Activated CD8-positive, alpha-beta memory T cell treated with anti-CD3 and anti-CD28 coated beads, Interleukin-2, amount 50 U/mL, for 1 hour (primary cell): ENCODE results near the gene OR56B1.
"Not testable (repeated sequence)": the region's sequence is repeated elsewhere in the genome, so short reads cannot be mapped to it uniquely, and the experiment has no call there.

Experiments
- DNase-seq: peaks from one replicate; pipeline ENCODE4 v3.0.0-alpha.2; 2020; ENCODE audit errors: extremely low read depth

Gene OR56B1, protein sequence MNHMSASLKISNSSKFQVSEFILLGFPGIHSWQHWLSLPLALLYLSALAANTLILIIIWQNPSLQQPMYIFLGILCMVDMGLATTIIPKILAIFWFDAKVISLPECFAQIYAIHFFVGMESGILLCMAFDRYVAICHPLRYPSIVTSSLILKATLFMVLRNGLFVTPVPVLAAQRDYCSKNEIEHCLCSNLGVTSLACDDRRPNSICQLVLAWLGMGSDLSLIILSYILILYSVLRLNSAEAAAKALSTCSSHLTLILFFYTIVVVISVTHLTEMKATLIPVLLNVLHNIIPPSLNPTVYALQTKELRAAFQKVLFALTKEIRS

DNA sequence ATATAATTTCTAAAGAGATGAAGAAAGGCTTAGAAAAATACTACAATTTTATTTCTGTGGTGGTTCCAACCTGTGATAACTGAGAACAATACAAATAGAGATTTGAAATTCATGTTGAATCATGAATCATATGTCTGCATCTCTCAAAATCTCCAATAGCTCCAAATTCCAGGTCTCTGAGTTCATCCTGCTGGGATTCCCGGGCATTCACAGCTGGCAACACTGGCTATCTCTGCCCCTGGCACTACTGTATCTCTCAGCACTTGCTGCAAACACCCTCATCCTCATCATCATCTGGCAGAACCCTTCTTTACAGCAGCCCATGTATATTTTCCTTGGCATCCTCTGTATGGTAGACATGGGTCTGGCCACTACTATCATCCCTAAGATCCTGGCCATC lies at the start of gene OR56B1:
Gene OR56B1, plus strand, starts transcription at position 53 of the 400 bp plus-strand sequence. Its CDS starts 69 bp downstream, at position 122.
- no peak for DNase-seq

DNA sequence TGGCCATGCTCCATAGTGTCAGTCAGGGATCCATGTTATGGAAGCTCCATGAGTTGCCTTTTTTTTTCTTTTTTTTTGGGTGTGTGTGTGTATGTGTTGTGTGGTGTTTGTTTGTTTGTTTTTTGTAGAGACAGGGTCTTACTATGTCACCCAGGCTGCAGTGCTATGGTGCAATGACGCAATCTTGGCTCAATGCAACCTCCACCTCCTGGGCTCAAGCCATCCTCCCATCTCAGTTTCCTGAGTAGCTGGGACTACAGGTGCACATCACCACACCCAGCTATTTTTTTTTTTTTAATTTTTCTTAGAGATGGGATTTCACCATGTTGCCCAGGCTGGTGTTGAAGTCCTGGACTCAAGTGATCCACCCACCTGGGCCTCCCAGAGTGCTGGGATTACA lies 47.8 kb upstream of the OR56B1 start:
- no peak for DNase-seq

DNA sequence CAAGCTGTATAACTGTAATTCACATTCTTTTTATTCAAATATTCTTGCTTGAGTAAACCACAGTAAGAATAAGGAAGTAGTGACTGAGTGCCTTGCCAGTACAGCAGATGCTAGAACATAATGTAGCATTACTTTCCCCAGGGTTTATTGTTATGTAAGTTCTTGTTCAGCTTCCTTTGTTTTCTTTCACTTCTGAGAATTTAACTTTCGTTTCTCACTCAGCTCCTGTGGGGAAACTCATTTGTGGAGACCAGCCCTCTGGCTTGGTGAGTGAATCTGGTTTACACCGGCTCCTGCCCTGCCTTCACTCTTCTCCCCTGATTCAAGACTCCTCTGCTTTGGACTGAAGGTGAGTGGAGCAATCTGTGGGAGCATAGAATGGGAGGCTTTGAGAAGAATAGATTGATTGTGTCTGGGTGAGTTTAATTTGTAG lies 46.7 kb upstream of the OR56B1 start, which contains the start of gene TRIM22:
Gene TRIM22, plus strand, starts transcription at position 240 of the 433 bp plus-strand sequence. CDS start 6,443 bp downstream, outside the sequence.
- no peak for DNase-seq

DNA sequence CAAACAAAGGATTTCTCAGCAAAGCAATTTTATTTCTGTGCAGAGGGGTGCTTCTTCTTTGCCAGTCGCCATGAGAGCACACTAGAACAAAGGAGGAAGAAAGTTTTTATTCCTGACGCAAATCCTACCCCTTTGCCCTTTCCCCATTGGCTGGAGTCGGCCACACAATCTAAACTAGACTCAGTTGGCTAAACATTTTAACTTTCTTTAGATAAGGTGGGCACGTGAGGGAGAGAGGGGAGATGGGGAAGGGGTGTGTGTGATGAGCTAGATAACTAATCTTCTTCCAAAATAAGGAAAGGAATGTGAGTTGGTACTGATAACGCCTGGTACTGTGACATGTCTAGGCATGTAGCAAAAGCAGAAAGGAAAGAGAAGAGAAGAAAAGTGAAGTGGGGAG lies 46.0 kb upstream of the OR56B1 start:
- DNase-seq = no peak

DNA sequence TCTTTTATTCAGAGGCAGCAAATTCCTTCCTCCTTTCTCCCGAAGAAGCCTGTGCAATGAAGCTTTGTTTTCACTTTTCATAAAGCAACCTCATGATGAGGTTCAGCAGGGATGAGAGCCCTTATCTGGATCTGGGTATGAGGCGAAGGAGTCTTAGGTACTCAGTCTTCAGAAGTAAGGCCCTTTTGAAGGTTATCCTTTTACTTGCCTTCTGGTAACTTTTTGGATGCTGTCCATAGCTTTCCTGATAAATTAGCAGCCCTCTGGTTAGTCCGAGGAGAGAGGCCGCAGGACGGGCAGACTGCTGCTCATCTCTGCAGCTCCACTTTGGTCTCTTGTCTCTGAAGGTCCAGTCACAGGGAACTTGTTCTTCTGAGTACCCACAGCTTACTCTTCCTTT lies 45.5 kb upstream of the OR56B1 start:
- DNase-seq = no peak

DNA sequence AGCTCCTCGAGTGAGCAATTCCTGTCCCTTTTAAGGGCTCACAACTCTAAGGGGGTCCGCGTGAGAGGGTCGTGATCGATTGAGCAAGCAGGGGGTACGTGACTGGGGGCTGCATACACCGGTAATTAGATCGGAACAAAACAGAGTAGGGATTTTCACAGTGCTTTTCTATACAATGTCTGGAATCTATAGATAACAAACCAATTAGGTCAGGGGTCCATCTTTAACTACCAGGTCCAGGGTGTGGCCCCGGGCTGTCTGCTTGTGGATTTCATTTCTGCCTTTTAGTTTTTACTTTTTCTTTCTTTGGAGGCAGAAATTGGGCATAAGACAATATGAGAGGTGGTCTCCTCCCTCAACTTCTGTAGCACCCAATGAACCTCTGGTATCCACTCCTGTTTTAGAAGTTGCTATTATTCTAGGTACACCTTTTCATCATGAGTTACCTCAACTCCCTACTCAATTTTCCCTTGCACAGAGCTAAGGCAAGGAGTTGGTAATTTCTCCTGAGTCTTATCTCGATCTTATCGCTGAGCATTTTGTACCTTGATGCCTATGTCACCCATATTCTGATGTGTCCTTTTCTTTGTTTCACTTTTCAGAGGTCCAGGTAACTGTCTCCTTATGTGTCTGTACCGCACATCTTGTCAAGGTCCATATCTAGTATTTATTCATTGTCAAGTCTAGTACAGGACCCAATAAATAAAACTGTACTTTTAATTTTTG lies 44.8 kb upstream of the OR56B1 start:
- DNase-seq = not testable (repeated sequence)

DNA sequence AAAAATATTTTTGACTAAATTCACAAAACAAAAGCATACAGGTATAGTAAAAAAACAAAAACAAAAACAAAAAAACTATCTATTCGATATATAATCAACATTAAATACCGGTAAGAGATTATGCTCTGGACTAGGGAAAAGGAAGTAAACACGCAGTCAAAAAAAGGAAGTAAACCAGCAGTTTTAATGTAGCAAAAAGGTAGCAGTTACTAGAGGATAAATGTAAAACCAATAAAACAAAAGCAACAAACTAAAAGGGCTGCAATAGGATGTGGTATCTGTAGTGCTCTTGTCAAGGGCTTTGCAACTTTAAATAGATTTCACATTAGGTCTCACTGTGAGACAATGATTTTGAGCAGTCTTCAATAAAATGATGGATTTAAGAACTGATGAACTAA lies 44.3 kb upstream of the OR56B1 start:
- DNase-seq = no peak

DNA sequence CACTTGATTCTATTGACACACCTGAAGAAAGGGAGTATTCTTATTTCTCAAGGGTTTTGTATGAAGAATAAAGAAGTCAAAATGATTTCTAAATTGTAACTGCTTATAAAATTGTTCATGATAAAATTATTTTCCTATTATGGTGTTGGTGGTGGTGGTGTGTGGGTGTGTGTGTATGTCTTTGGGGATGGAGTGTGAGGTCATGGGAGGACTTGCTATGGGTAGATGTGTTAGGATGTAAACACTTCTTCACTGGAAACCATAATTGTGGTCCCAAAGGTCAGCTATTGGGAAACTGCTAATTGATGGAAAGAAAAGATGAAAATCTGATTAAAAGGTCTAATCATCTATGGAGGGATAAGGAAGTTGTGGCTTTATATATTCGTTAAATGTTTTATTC lies 41.6 kb upstream of the OR56B1 start:
- no peak for DNase-seq

DNA sequence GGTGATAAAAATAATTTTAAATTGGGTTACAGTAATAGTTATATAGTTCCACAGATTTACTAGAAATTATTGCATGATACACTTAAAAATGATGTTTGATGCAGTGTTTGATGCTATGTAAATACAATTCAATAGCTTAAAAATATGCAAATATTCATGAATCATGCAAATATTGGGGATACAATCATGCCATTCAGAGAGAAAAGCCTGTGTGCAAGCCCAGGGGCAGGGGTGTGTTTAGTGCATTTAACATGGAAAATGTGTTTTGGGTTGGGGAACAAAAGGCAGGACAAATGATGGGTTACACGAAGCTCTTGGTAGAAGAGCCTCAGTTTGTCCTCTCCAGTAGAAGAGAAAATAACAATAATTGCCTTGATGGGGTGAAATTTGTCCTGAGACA lies 40.7 kb upstream of the OR56B1 start:
- no peak for DNase-seq

DNA sequence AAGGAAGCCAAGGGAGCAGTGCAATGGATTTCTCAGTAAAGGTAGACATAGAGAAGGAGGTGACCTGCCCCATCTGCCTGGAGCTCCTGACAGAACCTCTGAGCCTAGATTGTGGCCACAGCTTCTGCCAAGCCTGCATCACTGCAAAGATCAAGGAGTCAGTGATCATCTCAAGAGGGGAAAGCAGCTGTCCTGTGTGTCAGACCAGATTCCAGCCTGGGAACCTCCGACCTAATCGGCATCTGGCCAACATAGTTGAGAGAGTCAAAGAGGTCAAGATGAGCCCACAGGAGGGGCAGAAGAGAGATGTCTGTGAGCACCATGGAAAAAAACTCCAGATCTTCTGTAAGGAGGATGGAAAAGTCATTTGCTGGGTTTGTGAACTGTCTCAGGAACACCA lies 40.0 kb upstream of the OR56B1 start:
- DNase-seq = no peak

DNA sequence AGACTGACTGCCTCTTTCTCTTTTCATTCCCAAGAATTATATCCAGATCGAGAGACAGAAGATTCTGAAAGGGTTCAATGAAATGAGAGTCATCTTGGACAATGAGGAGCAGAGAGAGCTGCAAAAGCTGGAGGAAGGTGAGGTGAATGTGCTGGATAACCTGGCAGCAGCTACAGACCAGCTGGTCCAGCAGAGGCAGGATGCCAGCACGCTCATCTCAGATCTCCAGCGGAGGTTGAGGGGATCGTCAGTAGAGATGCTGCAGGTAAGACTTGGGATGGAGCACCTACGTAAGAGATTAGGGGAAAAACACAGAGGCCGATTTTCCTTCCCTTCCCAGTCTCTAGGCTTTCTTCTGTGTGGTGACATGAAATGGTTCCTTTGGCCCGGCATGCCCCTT lies 38.0 kb upstream of the OR56B1 start:
- no peak for DNase-seq

DNA sequence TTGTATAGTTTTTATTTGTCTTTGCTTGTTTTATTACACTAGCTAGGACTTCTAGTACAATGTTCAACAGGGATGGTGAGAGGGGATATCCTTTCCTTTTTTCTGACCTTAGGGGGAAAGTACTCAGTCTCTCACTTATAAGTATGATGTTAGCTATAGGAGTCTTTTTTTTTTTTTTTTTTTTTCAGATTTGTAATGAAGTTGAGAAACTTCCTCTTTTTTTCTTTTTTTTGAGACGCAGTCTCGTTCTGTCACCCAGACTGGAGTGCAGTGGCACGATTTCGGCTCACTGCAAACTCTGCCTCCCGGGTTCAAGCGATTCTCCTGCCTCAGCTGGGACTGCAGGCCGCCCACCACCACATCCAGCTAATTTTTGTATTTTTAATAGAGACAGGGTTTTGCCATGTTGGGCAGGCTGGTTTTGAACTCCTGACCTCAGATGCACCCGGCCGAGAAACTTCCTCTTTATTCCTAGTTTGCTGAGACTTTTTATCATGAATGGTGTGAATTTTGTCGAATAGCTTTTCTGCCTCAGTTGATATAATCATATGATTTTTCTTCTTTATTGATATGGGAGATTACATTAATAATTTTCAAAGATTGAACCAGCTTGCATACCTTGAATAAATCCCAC lies 35.7 kb upstream of the OR56B1 start:
- DNase-seq = no peak

DNA sequence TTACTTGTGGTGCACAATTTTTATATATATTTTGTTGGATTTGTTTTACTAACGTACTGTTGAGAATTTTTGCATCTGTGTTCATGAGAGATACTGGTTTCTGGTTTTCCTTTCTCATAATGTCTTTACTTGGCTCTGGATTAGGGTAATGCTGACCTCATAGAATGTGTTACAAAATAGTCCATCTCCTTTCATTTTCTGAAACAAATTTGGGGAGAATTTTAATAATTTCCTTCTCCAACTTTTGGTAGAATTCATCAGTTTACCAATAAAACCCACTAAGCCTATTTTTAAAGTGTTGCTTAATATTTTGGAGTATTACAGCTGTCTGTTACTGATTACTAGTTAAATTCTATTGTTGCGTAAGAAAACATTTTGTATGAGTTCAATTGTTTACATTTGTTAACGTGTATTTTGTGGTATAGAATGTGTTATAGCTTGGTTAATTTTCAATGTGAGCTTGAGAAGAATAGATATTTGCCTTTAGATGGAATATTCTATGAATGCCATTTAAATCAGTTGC lies 35.1 kb upstream of the OR56B1 start:
- no peak for DNase-seq

DNA sequence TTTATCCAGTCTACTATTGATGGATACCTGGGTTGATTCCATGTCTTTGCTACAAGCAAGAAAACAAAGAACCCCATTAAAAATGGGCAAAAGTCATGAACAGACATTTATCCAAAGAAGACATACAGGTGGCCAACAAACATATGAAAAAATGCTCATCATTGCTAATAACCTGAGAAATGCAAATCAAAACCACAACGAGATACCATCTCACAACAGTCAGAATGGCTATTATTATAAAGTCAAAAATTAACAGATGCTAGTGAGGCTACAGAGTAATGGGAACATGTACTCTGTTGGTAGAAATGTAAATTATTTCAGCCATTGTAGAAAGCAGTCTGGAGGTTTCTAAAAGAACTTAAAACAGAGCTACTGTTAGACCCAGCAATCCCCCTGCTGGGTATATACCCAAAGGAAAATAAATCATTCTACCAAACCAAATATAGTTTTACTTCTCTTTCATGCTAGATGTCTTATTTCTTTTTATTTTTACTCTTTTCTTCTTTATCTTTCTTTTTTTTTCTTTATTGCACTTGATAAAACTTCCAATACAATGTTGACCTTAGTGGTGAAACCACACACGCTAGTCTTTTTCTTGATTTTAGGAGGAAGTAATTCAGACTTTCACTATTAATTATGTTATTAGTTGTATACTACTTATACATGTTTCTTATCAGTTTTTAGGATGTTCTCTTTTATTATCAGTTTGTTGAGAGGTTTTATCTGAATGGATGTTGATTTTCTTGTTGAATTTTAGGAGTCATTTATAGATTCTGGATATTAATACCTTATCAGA lies 32.3 kb upstream of the OR56B1 start:
- no peak for DNase-seq

DNA sequence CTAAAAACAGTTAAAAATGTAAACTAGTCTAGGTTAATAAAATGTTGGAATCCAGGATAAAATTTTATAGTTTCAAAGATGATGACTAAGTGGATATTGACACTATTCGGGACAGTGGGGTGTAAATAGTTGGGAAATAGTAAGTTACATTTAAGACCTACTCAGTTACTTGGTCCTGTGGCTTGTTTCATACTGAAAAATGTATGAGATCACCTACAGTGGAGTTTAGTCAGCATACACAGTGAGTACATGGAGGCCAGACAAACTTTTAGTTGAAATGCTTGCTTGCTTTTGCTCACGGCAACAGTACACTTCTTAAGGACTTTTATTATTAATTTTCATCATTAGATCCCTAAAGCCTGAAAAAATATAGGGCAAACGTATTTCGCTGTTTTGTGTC lies 30.6 kb upstream of the OR56B1 start:
- no peak for DNase-seq

DNA sequence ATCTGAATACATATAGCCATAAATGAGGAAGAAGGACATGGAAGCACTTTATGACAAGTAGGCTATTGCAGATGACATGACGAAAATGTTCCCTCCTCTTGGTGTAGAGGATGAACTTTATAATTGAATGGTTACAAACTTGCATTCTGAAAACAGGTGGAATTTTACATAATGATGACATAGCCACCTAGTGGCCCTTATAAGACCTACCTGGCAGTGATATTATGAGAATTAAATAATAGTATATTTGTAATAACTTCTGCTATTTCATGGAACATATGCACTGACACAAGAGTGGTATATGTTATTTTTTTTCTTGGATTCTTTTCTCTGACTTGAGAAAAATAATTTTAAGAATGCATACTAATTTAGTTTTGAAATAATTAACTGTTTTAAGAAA lies 23.7 kb upstream of the OR56B1 start:
- DNase-seq = no peak

DNA sequence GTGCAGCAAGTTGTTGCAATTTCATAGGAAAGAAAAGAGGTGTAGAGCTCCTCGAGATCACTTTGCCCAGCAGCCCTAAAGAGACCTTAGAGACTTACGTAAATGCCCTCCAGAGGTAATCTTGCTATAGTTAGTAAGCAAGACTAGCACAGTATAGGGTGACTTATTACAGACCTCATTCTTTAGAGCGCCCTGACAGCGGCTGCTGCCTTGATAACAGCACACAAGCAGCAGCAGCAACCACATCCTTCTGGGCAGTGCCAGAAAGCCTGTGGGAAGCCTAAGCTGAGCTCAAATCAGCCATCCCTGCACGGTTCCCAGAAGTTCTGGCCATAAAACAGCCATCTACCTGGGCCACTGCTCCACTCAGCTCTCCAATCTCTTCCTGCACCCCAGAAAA lies 22.6 kb upstream of the OR56B1 start:
- DNase-seq = no peak

DNA sequence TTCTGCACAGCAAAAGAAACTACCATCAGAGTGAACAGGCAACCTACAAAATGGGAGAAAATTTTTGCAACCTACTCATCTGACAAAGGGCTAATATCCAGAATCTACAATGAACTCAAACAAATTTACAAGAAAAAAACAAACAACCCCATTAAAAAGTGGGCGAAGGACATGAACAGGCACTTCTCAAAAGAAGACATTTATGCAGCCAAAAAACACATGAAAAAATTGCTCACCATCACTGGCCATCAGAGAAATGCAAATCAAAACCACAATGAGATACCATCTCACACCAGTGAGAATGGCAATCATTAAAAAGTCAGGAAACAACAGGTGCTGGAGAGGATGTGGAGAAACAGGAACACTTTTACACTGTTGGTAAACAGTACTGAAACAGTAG lies 19.7 kb upstream of the OR56B1 start:
- DNase-seq = not testable (repeated sequence)

DNA sequence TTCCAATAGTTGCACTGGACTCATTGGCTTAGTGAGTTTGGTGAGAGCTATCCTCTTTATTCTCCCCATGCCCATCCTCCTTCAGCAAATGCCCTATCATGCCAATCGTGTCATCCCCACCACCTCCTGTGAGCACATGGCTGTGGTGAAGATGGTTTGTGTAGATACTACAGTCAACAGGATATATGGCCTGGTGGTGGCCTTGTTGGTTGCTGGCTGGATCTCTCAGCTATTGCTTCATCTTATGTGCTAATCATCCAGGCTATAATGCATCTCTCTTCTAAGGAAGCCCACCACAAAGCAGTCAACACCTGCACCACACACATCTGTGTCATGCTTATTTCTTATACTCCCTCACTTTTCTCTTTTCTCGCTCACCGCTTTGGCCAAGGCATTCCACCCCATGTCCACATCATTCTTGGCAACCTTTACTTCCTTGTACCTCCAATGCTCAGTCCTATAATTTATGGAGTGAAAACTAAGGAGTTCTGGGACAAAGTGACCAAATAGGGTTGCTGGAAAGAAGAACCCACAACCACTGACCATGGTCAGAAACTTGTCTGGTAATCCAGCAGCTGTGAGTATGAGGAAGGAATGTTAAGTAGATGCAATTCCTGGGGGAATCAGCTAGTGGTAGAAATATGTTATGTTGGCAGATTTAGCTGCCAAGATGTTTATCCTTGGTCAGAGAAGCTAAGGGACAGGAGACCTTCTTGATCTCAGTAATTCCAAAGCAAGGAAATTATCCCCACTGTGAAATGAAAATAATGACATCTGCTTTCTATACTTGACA lies 16.3 kb upstream of the OR56B1 start:
- DNase-seq = no peak

DNA sequence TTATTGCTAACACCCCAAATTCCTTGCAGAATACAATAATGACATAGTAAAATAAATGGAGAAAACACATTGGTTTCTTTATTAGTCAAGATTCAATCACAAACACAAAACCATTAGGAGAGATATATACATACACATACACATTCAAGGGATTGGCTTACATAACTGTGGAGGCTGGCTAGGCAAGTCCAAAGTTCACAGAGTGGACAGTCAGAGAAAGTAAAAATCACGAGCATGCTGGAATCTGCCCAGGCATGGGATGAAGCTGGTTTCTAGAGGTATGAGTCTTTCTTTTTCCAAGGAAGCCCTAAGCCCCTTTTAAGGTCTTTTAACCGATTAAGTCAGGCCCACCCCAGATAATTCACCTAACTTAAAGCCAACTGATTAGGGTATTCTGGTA lies 13.6 kb upstream of the OR56B1 start:
- no peak for DNase-seq

DNA sequence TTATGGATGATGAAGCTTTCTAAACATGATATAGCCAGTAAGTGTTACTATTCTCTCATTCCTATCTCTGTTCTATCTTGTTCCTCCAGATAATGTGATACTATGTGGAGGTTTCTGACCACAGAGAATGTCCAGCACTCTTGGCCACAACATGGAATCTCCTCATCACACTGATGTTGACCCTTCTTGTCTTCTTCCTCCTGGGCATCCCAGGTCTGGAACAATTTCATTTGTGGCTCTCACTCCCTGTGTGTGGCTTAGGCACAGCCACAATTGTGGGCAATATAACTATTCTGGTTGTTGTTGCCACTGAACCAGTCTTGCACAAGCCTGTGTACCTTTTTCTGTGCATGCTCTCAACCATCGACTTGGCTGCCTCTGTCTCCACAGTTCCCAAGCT lies 9.9 kb upstream of the OR56B1 start:
- no peak for DNase-seq
